Transverse colon (tissue), 4 donors: Measurements from ENCODE around the gene TRIM44. TPM values are rescaled to one million over a fixed set of nuclear protein-coding genes. Genes with fewer than 3 reads are reported as not detected.
"Not testable (repeated sequence)": the region's sequence is repeated elsewhere in the genome, so short reads cannot be mapped to it uniquely, and the experiment has no call there.

Experiments used
- DNase-seq: peaks from one replicate; pipeline ENCODE4 v3.0.0-alpha.2; 2019
- H3K27ac ChIP-seq, 4 donors: fragments of 200-600 bp; sonication (generic); 2 replicates each; pipeline ENCODE4 v1.5.1; 2016 to 2018; ENCODE audit warnings: inconsistent platforms in 4 of 4
- H3K27me3 ChIP-seq: fragments of 200-600 bp; sonication (generic); 2 replicates; pipeline ENCODE4 v1.5.1; 2017; ENCODE audit warnings: inconsistent platforms
- H3K36me3 ChIP-seq, 4 donors: fragments of 200-600 bp; sonication (generic); 2 replicates each; pipeline ENCODE4 v1.5.1; 2017 to 2019; ENCODE audit warnings: inconsistent platforms in 4 of 4
- H3K4me1 ChIP-seq, 4 donors: fragments of 200-600 bp; sonication (generic); 2 replicates each; pipeline ENCODE4 v1.5.1; 2017 to 2020; ENCODE audit warnings: inconsistent platforms in 4 of 4
- H3K4me3 ChIP-seq, 4 donors: fragments of 200-600 bp; sonication (generic); 1 replicate in 1 of 4; 2 replicates in 3 of 4; pipeline versions ENCODE4 v1.5.1 to v1.6.1; 2017 to 2019; ENCODE audit warnings: inconsistent platforms in 4 of 4
- H3K9me3 ChIP-seq, 2 donors: fragments of 200-600 bp; sonication (generic); 2 replicates each; pipeline ENCODE4 v1.5.1; 2017 to 2019; ENCODE audit warnings: inconsistent platforms in 2 of 2
- CTCF ChIP-seq, 5 experiments: fragments of 200-600 bp in 3 of 5; fragments of 450-650 bp in 2 of 5; sonication (generic) in 3 of 5; IDR thresholded peaks; 1 replicate in 2 of 5; 2 replicates in 3 of 5; pipeline ENCODE4 v1.5.1; 2016 to 2017; ENCODE audit warnings: antibody characterized with exemption in 5 of 5, inconsistent platforms in 3 of 5, mild to moderate bottlenecking in 2 of 5, moderate library complexity in 1 of 5
- EP300 ChIP-seq: sonication (generic); formaldehyde crosslinking; IDR thresholded peaks from one replicate; pipeline ENCODE4 v1.6.1; 2017; ENCODE audit warnings: antibody characterized with exemption, low read depth
- POLR2A ChIP-seq: fragments of 450-650 bp; IDR thresholded peaks from one replicate; pipeline ENCODE4 v1.6.1; 2016; ENCODE audit warnings: antibody characterized with exemption, mild to moderate bottlenecking, moderate library complexity
- POLR2AphosphoS5 ChIP-seq, 3 donors: sonication (generic); formaldehyde crosslinking; IDR thresholded peaks; one replicate each; pipeline ENCODE4 v1.6.1; 2016; ENCODE audit warnings: antibody characterized with exemption in 3 of 3
- WGBS, 2 donors: methylation state at CpG; one replicate each; pipeline ENCODE4 v1.1.5; 2018; ENCODE audit warnings: low coverage in 1 of 2; 5-methylcytosine and 5-hydroxymethylcytosine counted together
- in situ Hi-C, 4 donors: fragments of 200-750 bp; cut with MboI; loops; one replicate each; pipeline versions ENCODE4 v1.15.0 to v1.15.1; 2017; ENCODE audit warnings: low sequenced_read_pairs in 3 of 4, low pct_ligation_motif_present in 1 of 4, low pct_unique_long_range_greater_than_20kb in 1 of 4
- intact Hi-C: fragments of 100-400 bp; cut with DNase I; formaldehyde crosslinking; loops from one replicate; pipeline ENCODE4 v1.15.1; 2023; ENCODE audit warnings: low total_unique reads
- total RNA-seq, 4 donors: library from RNA; depleted of rRNA; stranded (reverse); fragments of >200 nt; gene quantifications; one replicate each; pipeline ENCODE4 v1.1.0, GENCODE V29; 2016

Gene TRIM44
- total RNA-seq, 4 donors from 2014 or later = 17.9 to 93.9 (median 37.5) TPM

GRCh38 chr11:35763301-35763700 is 100.7 kb downstream of the TRIM44 start:
- intact Hi-C loops (no loop called here), in situ Hi-C loops (no loop called here)
- Histone ChIP-seq H3K4me1 (peaks cover 0 to 9% (median 2%) of the 10 kb centered on the region in 4 donors), H3K36me3 (no peaks in the 10 kb centered on the region), H3K4me3 (no peak overlapping the region), H3K9me3 (no peaks in the 10 kb centered on the region), H3K27ac (no peak overlapping the region), H3K27me3 (no peaks in the 10 kb centered on the region)
- 92 to 100% methylated on average over 1 of the region's 1 CpG for WGBS, 2 donors
- no peak for TF ChIP-seq EP300
- TF ChIP-seq POLR2AphosphoS5 (IDR thresholded peaks at IDR 0.05) = no peak
- no peak for TF ChIP-seq POLR2A
- no peak for TF ChIP-seq CTCF (IDR thresholded peaks at IDR 0.05)
- no peak for DNase-seq

- no peak overlapping the region for H3K27ac ChIP-seq
- 96 to 97% methylated on average over 4 of the region's 4 CpGs for WGBS, 2 donors
- in situ Hi-C loops (no loop called here), intact Hi-C loops (no loop called here)
- H3K4me3 ChIP-seq = no peak overlapping the region
- no peak for DNase-seq
- TF ChIP-seq EP300 (no peak), POLR2A (no peak)
- H3K27me3 ChIP-seq = no peaks in the 10 kb centered on the region
- H3K4me1 ChIP-seq = peaks cover 0 to 9% (median 2%) of the 10 kb centered on the region in 4 donors
- no peaks in the 10 kb centered on the region for H3K36me3 ChIP-seq
- H3K9me3 ChIP-seq = no peaks in the 10 kb centered on the region
These were observed 101.2 kb downstream of the TRIM44 start for GRCh38 chr11:35763765-35764164.

- no peak for DNase-seq
- Histone ChIP-seq H3K27ac (no peak overlapping the region), H3K36me3 (no peaks in the 10 kb centered on the region), H3K9me3 (no peaks in the 10 kb centered on the region), H3K27me3 (no peaks in the 10 kb centered on the region), H3K4me1 (peaks cover 0 to 9% (median 2%) of the 10 kb centered on the region in 4 donors), H3K4me3 (no peak overlapping the region)
- WGBS, 2 donors = 85 to 86% methylated on average over 6 of the region's 6 CpGs
- TF ChIP-seq CTCF (IDR thresholded peaks at IDR 0.05) (no peak), POLR2AphosphoS5 (IDR thresholded peaks at IDR 0.05) (no peak), POLR2A (no peak), EP300 (no peak)
- intact Hi-C loops (no loop called here), in situ Hi-C loops (no loop called here)
These were observed 101.8 kb downstream of the TRIM44 start for GRCh38 chr11:35764417-35764816.

GRCh38 chr11:35765211-35765610 is 102.6 kb downstream of the TRIM44 start:
- H3K9me3 ChIP-seq = no peaks in the 10 kb centered on the region
- no peak overlapping the region for H3K4me3 ChIP-seq
- peaks cover 0 to 9% (median 2%) of the 10 kb centered on the region in 4 donors for H3K4me1 ChIP-seq
- no peak overlapping the region for H3K27ac ChIP-seq
- H3K36me3 ChIP-seq = no peaks in the 10 kb centered on the region
- WGBS, 2 donors = 92 to 100% methylated on average over 1 of the region's 1 CpG
- TF ChIP-seq POLR2AphosphoS5 (IDR thresholded peaks at IDR 0.05) (no peak), EP300 (no peak), CTCF (IDR thresholded peaks at IDR 0.05) (no peak), POLR2A (no peak)
- DNase-seq = no peak
- in situ Hi-C loops = no loop called here
- intact Hi-C loops = no loop called here
- H3K27me3 ChIP-seq = no peaks in the 10 kb centered on the region

GRCh38 chr11:35766651-35767050 is 104.1 kb downstream of the TRIM44 start:
- TF ChIP-seq CTCF (IDR thresholded peaks at IDR 0.05) = no peak
- TF ChIP-seq POLR2A = no peak
- no peak for TF ChIP-seq POLR2AphosphoS5 (IDR thresholded peaks at IDR 0.05)
- no peak for TF ChIP-seq EP300
- intact Hi-C loops (no loop called here), in situ Hi-C loops (no loop called here)
- no peak for DNase-seq
- H3K36me3 ChIP-seq = no peaks in the 10 kb centered on the region
- no peaks in the 10 kb centered on the region for H3K9me3 ChIP-seq
- H3K27me3 ChIP-seq = no peaks in the 10 kb centered on the region
- no peak overlapping the region for H3K4me3 ChIP-seq
- WGBS, 2 donors = 93 to 96% methylated on average over 4 of the region's 4 CpGs
- no peak overlapping the region for H3K27ac ChIP-seq
- H3K4me1 ChIP-seq = peaks cover 0 to 8% (median 2%) of the 10 kb centered on the region in 4 donors

GRCh38 chr11:35770425-35770824 is 107.8 kb downstream of the TRIM44 start:
- 96 to 100% methylated on average over 1 of the region's 1 CpG for WGBS, 2 donors
- H3K36me3 ChIP-seq, H3K4me1 ChIP-seq, H3K4me3 ChIP-seq, DNase-seq, H3K27ac ChIP-seq, H3K9me3 ChIP-seq, H3K27me3 ChIP-seq, in situ Hi-C loops, intact Hi-C loops: not testable (repeated sequence)
